Endothelial cell of umbilical vein (primary cell): ENCODE results near the gene RAB25. TPM values are rescaled to one million over a fixed set of nuclear protein-coding genes. Genes with fewer than 3 reads are reported as not detected.

ENCODE experiments used
- BruUV-seq: library from RNA; stranded (reverse); fragments of 400-500 nt; replicated peaks from 2 replicates; lab custom pipeline; 2021; lab: Mats Ljungman, UMichigan
- CTCF ChIA-PET: fragments of 300-600, 350-600 bp; sonication (Branson Sonifier 250); formaldehyde crosslinking; loops from one replicate; lab custom pipeline; 2021; ENCODE audit warnings: antibody characterized with exemption, inconsistent platforms; lab: Charles Lee
- POLR2A ChIA-PET: fragments of 300-600, 350-600 bp; sonication (Branson Sonifier 250); formaldehyde crosslinking; loops from one replicate; lab custom pipeline; 2021; ENCODE audit warnings: antibody characterized with exemption, inconsistent platforms; lab: Charles Lee
- DNase-seq: peaks from one replicate; pipeline ENCODE4 v3.0.0-alpha.2; 2011; ENCODE audit warnings: low read depth, low spot score
- FAIRE-seq: peaks from 2 replicates; lab custom pipeline; 2011; peaks lifted over from hg19 to GRCh38; lab: Jason Lieb, UNC
- H2AFZ ChIP-seq: 2 replicates; pipeline ENCODE4 v1.6.0; 2012; ENCODE audit warnings: low read depth, low read length, control low read depth, inconsistent platforms
- H3K27ac ChIP-seq: 2 replicates; pipeline ENCODE4 v1.5.1; 2011; ENCODE audit warnings: low read depth, mild to moderate bottlenecking, control low read depth, low read length, moderate library complexity; ENCODE audit not compliant: insufficient read depth
- H3K27me3 ChIP-seq, 2 experiments: 2 replicates each; pipeline versions ENCODE4 v1.6.0 to v1.6.1; 2011; ENCODE audit warnings: low read length in 2 of 2, mixed read lengths in 1 of 2; ENCODE audit not compliant: control insufficient read depth in 2 of 2, insufficient read depth in 2 of 2
- H3K36me3 ChIP-seq, 2 experiments: 2 replicates in 1 of 2; 3 replicates in 1 of 2; pipeline ENCODE4 v1.5.1; 2011; ENCODE audit warnings: low read length in 2 of 2, mild to moderate bottlenecking in 1 of 2, moderate library complexity in 1 of 2; ENCODE audit not compliant: control insufficient read depth in 2 of 2, insufficient read depth in 2 of 2; ENCODE audit errors: extremely low read depth in 1 of 2
- H3K4me1 ChIP-seq: 3 replicates; pipeline ENCODE4 v1.5.1; 2011; ENCODE audit warnings: mild to moderate bottlenecking, low read length; ENCODE audit not compliant: control insufficient read depth, insufficient read depth; ENCODE audit errors: extremely low read depth
- H3K4me2 ChIP-seq: 2 replicates; pipeline ENCODE4 v1.6.1; 2011; ENCODE audit warnings: low read length, control low read depth, mixed read lengths; ENCODE audit not compliant: insufficient read depth
- H3K4me3 ChIP-seq, 3 experiments: fragments of 200-600 bp in 1 of 3; sonication (generic), shearing (Covaris generic) in 1 of 3; replicated peaks in 1 of 3; 2 replicates each; pipeline ENCODE4 v1.5.1; 2011 to 2016; ENCODE audit warnings: control low read depth in 3 of 3, low read length in 3 of 3, mild to moderate bottlenecking in 2 of 3, inconsistent platforms in 1 of 3, low read depth in 1 of 3, moderate library complexity in 1 of 3; ENCODE audit not compliant: insufficient read depth in 1 of 3
- H3K79me2 ChIP-seq: 2 replicates; pipeline ENCODE4 v1.6.0; 2012; ENCODE audit warnings: low read length, inconsistent platforms; ENCODE audit not compliant: control insufficient read depth, insufficient read depth
- H3K9ac ChIP-seq: replicated peaks from 2 replicates; pipeline ENCODE3; 2011; ENCODE audit warnings: low read length, control low read depth; ENCODE audit not compliant: insufficient read depth; ENCODE audit errors: extremely low read depth
- H3K9me1 ChIP-seq: replicated peaks from 3 replicates; pipeline ENCODE4 v1.6.0; 2011; ENCODE audit warnings: mild to moderate bottlenecking, low read length; ENCODE audit not compliant: control insufficient read depth, insufficient read depth; ENCODE audit errors: extremely low read depth
- H3K9me3 ChIP-seq: replicated peaks from 2 replicates; pipeline ENCODE4 v1.5.1; 2012; ENCODE audit warnings: low read length, inconsistent platforms; ENCODE audit not compliant: control insufficient read depth, insufficient read depth
- H4K20me1 ChIP-seq: replicated peaks from 2 replicates; pipeline ENCODE3; 2011; ENCODE audit warnings: mild to moderate bottlenecking, low read length; ENCODE audit not compliant: control insufficient read depth, insufficient read depth; ENCODE audit errors: extremely low read depth
- CTCF ChIP-seq, 2 donors: IDR thresholded peaks; 1 replicate in 1 of 2; 2 replicates in 1 of 2; pipeline ENCODE4 v1.5.1; 2011; ENCODE audit warnings: low read length in 2 of 2, mild to moderate bottlenecking in 2 of 2, moderate library complexity in 2 of 2, control low read depth in 1 of 2, inconsistent platforms in 1 of 2, low read depth in 1 of 2; ENCODE audit not compliant: insufficient read depth in 1 of 2; ENCODE audit errors: extremely low read depth in 1 of 2
- EZH2 ChIP-seq: IDR thresholded peaks from 2 replicates; pipeline ENCODE4 v1.6.1; 2012; ENCODE audit warnings: borderline replicate concordance, low read depth, mild to moderate bottlenecking, moderate library complexity, low read length, inconsistent platforms; ENCODE audit not compliant: severe bottlenecking
- FOS ChIP-seq: IDR thresholded peaks from 2 replicates; pipeline ENCODE4 v1.6.1; 2011; ENCODE audit warnings: mild to moderate bottlenecking, low read length, moderate library complexity, borderline replicate concordance; ENCODE audit not compliant: insufficient read depth
- GATA2 ChIP-seq: IDR thresholded peaks from 2 replicates; pipeline ENCODE4 v1.7.0; 2011; ENCODE audit warnings: low read depth, mild to moderate bottlenecking, moderate library complexity, mixed read lengths, low read length; ENCODE audit not compliant: insufficient read length, insufficient read depth
- JUN ChIP-seq: IDR thresholded peaks from 2 replicates; pipeline ENCODE4 v1.6.1; 2011; ENCODE audit warnings: borderline replicate concordance, low read depth; ENCODE audit not compliant: insufficient read length, insufficient read depth
- MYC ChIP-seq: IDR thresholded peaks from one replicate; pipeline ENCODE4 v1.6.1; 2011; ENCODE audit warnings: mild to moderate bottlenecking, low read depth, low read length
- POLR2A ChIP-seq: IDR thresholded peaks from 2 replicates; pipeline ENCODE4 v1.6.1; 2012; ENCODE audit warnings: low read depth, mild to moderate bottlenecking, control low read depth, low read length
- POLR2AphosphoS5 ChIP-seq: IDR thresholded peaks from 2 replicates; pipeline ENCODE4 v1.6.1; 2012; ENCODE audit warnings: low read depth, mild to moderate bottlenecking, control low read depth, low read length, moderate library complexity; ENCODE audit not compliant: insufficient read depth
- dilution Hi-C: fragments of 300-500 bp; cut with MboI; formaldehyde crosslinking; loops from one replicate; pipeline ENCODE4 v1.15.0; 2019; ENCODE audit warnings: low sequenced_read_pairs; ENCODE audit not compliant: extremely low pct_ligation_motif_present
- intact Hi-C: fragments of 100-400 bp; cut with micrococcal nuclease; formaldehyde crosslinking; loops from one replicate; pipeline ENCODE4 v1.10.0; 2022
- polyA plus RNA-seq, 4 experiments: library from polyadenylated mRNA; depleted of rRNA in 3 of 4; stranded (reverse) in 3 of 4; unstranded in 1 of 4; fragments of >200 nt; gene quantifications; 2 replicates each; pipeline versions ENCODE4 v1.2.1 to v1.2.3, GENCODE V29; 2011 to 2012; ENCODE audit warnings: missing spikeins in 1 of 4
- total RNA-seq: library from RNA; stranded (reverse); gene quantifications from 2 replicates; pipeline ENCODE4 v1.2.3, GENCODE V29; 2021
- TF ChIP-seq, protein P1 (sequence below): IDR thresholded peaks from 2 replicates; pipeline ENCODE4 v1.6.1; 2011; ENCODE audit not compliant: insufficient read depth, insufficient read length

The RAB25 gene
- total and polyA plus RNA-seq, 2 donors (not counting 3 experiments of a cell fraction or from before 2014, with no cell fraction given), result not detected

- no TSS peak for BruUV-seq
- peak; percentile 66 for FAIRE-seq
- Histone ChIP-seq H3K27ac (no peak overlapping the region), H3K4me3 (peak overlapping the region; percentile 57 to 78 (median 74)), H3K4me1 (peaks cover 15% of the 10 kb centered on the region), H3K36me3 (no peaks in the 10 kb centered on the region), H3K9ac (peak overlapping the region; percentile 57), H3K9me3 (no peaks in the 10 kb centered on the region), H3K27me3 (no peaks in the 10 kb centered on the region), H3K79me2 (peaks cover 19% of the 10 kb centered on the region), H2AFZ (peak overlapping the region; percentile 80), H3K9me1 (no peaks in the 10 kb centered on the region), H4K20me1 (no peaks in the 10 kb centered on the region), H3K4me2 (peak overlapping the region; percentile 75)
- DNase-seq, result no peak
- ChIA-PET POLR2A (no interaction called here), CTCF (no interaction called here)
- TF ChIP-seq POLR2AphosphoS5 (no peak), MYC (no peak), POLR2A (no peak), CTCF (IDR thresholded peaks at IDR 0.05; ENCODE audit: extremely low read depth in 1 of 2, insufficient read depth in 1 of 2, low read depth in 1 of 2, low read length in 2 of 2) (no peak), EZH2 (no peak), FOS (no peak), GATA2 (no peak), JUN (no peak)
- TF ChIP-seq, protein P1, sequence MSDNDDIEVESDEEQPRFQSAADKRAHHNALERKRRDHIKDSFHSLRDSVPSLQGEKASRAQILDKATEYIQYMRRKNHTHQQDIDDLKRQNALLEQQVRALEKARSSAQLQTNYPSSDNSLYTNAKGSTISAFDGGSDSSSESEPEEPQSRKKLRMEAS, result no peak
- intact Hi-C loops (no loop called here), dilution Hi-C loops (no loop called here)
Observed at GRCh38 chr1:156055281-156056048, 5.5 kb upstream of the RAB25 start.
